Activated T-cell treated with anti-CD3 and anti-CD28 coated beads for 4 hours (primary cell): ENCODE measurements around the gene NCAPG2.

ENCODE experiments used
- DNase-seq: peaks from one replicate; pipeline ENCODE4 v3.0.0-alpha.2; 2020

NCAPG2 gene

GRCh38 chr7:158588878-158589442 is 115.6 kb downstream of the NCAPG2 start:
- no peak for DNase-seq

- DNase-seq: no peak
These were observed 116.3 kb downstream of the NCAPG2 start for GRCh38 chr7:158588085-158588877.

GRCh38 chr7:158587162-158588084 is 117.2 kb downstream of the NCAPG2 start, which contains the start of gene PTPRN2:
PTPRN2 (minus strand) TSS chr7:158587823.
- peak; percentile 41 for DNase-seq

GRCh38 chr7:158586499-158587161 is 118.0 kb downstream of the NCAPG2 start:
- no peak for DNase-seq

GRCh38 chr7:158585721-158586498 is 118.7 kb downstream of the NCAPG2 start:
- DNase-seq: no peak

- no peak for DNase-seq
These were observed 120.2 kb downstream of the NCAPG2 start for GRCh38 chr7:158584407-158584806.

GRCh38 chr7:158583810-158584209 is 120.8 kb downstream of the NCAPG2 start:
- no peak for DNase-seq

- DNase-seq: no peak
These were observed 121.5 kb downstream of the NCAPG2 start for GRCh38 chr7:158583143-158583542.

- DNase-seq: no peak
These were observed 122.5 kb downstream of the NCAPG2 start for GRCh38 chr7:158582089-158582456.

- no peak for DNase-seq
These were observed 123.0 kb downstream of the NCAPG2 start for GRCh38 chr7:158581440-158582088.
